Measurements from ENCODE around the gene LTN1.
"Not testable (repeated sequence)": the region's sequence is repeated elsewhere in the genome, so short reads cannot be mapped to it uniquely, and the experiment has no call there.

The LTN1 gene

DNA sequence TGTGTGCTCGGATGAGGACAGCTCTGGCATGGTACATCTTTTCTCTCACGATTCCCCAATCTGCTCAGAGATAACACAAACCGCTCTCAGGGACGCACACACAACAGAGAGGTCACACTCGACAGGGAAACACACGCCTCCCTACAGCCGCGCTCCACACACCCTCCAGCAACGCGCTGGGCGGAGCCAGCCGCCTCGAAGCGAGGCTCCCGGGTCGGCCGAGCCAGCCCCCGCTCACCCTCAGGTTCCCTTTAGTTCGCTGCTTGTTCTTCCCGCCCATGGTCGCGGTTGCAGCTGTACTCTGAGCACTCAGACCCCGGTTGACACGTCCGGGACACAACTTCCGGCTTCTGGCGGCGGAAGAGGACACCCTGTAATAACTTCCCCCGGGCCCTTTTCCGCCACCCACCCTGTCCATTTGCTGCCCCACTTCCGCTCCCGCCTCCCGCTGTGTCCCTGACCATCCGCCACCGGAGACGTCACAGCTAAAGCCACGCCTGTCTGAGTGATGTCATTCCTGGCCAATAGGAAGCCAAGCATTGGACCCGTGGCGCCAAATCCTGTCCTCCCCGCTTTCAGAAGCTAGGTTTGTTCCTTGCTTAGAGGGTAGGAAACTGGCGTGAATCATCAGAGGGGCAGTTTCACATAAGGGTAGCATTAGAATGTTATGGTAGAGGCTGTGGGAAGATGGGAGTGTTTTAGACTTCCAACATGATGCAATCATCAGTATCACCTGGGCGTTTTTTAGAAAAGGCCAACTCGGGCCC is at the start of gene LTN1:
Gene LTN1 (minus strand): TSS at position 352 of the 767 bp plus-strand sequence. CDS start 72 bp downstream, at position 280.
- peak; percentile 94 to 98 for ATAC-seq

DNA sequence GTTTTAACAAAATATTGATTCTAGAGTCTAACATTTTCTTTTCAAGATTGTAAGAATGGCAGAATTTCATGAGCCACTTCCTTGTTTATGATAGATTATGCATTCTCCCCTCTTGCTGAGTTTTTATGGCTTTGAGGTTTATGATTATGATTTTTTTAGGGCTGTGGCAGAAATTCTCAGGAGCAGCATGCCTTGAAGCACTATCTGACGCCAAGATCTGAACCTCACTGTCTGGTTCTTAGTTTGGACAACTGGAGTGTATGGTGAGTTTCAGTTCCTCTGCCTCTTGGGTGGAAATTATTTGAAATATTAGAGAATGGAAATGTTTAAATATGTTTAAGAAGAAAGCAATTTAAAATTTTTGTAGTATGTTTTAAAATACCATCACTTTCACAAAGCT is 42.0 kb upstream of the LTN1 start:
- no peak for ATAC-seq

DNA sequence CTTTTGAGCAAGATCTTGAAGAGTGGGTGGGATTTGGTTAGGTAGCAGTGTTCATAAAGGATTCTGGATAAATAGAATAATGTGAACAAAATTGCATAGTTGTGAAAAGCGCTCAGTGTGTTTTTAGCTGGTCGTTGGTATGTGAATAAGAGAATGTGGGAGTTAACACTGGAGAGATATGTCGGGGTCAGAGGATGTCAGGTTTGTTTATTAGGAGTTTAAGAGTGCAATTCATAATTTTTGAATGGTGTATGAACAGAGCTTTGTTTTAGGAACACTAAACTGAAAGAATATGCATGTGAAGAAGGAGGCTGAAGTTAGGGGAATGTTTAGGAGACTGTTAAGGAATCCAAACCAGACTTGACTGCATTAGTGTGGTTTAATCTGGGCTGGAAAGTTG is 41.2 kb upstream of the LTN1 start:
- no peak for ATAC-seq

- ATAC-seq = no peak
Measured at GRCh38 chr21:29033301-29033700, 40.6 kb upstream of the LTN1 start.

DNA sequence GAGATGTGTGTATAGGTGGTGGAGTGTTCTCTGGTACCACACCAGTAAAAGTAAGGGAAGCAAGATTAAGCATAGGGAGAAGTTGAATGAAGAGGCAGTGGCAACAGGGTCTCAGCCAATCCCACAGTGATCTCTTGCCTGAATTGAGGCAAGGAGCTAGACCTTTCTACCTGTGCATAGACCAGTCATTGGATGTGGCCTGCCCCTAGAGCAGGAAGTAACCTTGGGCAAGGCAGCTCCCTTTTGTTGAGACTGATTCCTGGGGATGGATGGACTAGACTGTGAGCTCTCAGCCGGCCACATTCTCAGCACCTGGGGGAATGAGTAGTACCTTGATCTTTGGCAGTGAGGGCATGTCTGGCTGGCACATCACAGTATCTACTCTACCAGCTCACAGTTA is 38.2 kb upstream of the LTN1 start:
- ATAC-seq = no peak

DNA sequence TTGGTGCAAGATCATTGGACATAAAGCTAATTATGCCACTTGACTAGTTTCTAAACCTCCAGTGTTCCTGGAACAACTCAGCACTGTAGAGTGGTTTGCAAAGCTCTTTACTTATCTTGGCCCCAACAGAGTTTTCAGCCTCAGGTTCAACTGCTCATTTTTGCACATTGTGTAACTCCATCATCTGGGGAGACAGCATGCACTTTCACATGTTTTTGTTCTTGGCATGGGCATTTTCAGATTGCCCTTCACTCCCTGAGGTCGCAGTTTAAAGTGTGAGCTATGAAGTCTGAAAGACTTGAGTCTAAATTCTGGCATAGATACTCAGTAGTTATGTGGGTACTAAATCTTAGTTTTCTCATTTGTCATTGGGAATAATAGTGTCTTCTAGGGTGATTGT is 36.8 kb upstream of the LTN1 start:
- no peak for ATAC-seq

DNA sequence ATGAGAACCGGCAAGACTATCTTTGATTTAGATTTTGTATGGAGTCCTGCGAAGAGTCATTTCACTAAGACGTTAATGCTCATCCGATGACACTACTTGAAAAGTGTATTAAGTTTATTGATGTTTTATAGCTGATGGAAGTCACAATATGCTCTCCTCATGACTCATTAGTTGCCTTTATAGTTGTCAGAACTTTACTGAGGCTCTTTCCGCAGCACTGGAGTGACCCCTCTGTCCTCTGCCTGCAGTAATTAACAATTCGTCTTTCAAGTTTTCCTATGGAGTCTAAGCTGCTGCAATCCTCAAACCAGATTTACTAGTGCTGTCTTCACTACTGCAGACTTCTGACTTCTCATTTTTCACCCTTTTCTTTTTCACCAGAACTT is 32.6 kb upstream of the LTN1 start:
- ATAC-seq = peak; percentile 5 to 7

DNA sequence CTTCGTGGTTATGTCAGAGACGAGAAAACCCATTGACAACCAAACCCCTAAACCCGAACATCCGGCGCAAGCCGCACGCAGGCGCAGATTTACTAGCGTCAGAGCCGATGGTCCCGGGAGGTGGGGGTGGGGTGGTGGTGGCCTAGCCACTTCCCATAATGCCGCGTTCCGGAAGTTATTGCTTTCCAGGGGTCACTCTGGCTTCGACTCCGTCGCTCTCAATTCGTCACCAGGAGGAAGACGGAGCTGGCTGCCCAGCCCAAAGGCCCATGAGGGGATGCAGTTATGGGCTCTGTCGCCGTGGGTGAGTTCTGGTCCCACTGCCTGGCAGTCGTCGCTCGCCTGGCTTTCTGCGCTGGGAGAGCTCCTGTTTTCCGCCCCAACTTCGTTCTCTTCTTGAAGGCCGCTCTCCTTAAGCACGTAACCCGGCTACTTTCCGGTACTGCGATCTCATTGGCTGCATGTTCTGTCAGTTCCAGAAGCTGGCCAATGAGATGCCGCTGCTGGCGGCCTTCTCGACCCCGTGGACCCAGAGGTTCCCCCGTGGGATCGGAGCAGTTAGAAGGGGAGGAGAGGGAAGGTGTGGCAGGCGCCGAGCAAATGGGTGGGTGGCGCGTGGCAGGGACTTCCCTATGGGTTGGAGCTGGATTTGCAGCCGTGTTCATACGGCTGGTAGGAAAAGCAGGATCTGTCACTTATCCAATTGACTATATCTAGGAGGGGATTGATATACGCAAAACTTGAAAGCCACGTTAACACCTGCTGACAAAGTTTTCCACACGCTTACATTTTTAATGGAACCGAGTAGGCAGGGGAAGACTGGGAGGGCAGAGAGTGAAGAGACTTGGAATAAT is 32.0 kb upstream of the LTN1 start, which contains the start of gene USP16:
Gene USP16 (plus strand): TSS at position 195 of the 854 bp plus-strand sequence. CDS start 3,246 bp downstream, outside the sequence.
- peak; percentile 96 to 97 for ATAC-seq

GRCh38 chr21:29022166-29022565 is 29.5 kb upstream of the LTN1 start:
- ATAC-seq = no peak

DNA sequence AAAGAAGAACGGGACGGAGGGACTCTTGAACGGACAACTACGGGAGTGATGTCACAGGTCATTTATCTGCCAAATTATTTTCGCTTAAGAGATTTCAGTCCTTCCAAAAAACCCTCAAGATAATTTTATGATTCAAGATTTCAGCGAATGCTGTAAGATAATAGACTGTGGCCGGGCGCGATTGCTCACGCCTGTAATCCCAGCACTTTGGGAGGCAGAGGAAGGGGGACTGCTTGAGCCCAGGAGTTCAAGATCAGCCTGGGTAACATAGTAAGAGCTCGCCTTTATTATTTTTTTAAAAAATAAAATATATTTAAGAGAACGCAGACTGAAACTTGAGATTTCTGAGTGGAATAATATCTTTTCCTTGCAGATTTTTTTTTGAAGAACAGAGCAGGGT is 25.9 kb upstream of the LTN1 start:
- peak; percentile 17 to 19 for ATAC-seq

GRCh38 chr21:29017639-29018237 is 25.1 kb upstream of the LTN1 start:
- no peak for ATAC-seq

GRCh38 chr21:29011236-29011635 is 18.6 kb upstream of the LTN1 start:
- ATAC-seq = not testable (repeated sequence)

GRCh38 chr21:29008367-29008766 is 15.7 kb upstream of the LTN1 start:
- ATAC-seq = no peak

GRCh38 chr21:29007810-29008209 is 15.1 kb upstream of the LTN1 start:
- no peak for ATAC-seq

- ATAC-seq = no peak
Measured at GRCh38 chr21:29007135-29007534, 14.5 kb upstream of the LTN1 start.

- ATAC-seq = no peak
Measured at GRCh38 chr21:29005696-29006095, 13.0 kb upstream of the LTN1 start.

DNA sequence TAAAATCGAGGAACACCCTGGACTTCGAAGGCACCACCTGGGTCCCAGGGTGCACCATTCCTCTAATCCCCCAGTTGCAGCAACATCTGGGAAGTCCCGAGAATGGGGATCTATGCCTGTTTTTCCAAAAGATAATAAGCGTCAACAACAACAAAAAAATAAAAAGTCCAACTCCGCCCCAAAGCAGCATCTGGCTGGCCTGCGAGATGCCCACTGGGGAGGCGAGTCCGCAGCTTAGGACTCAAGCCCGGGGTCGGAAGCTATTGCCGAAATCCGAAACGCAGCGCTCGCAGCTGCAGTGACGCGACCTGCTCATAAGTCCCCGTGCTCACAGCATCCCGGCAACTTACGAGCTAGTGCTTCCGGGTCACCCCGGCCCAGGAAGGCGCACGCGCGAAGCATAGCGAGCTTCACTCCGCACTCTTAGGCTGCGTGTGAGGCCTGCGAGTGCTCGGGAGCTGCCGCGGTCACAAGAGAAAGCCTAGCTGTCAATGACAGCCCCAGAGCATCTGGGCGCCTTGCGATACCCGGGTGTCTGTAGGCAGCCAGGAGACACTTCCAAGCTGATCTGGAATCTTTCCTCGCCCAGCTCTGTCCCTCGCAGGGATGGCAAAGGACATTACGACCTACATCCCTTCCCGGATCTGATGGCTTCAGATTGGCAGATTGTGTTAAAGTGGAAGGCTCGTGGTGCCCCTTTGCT is 9.9 kb upstream of the LTN1 start:
- peak; percentile 100 for ATAC-seq

GRCh38 chr21:28993293-28993629 is 584 bp upstream of the LTN1 start:
- ATAC-seq = no peak

- ATAC-seq = no peak
Measured at GRCh38 chr21:28991861-28992525, 684 bp downstream of the LTN1 start.

DNA sequence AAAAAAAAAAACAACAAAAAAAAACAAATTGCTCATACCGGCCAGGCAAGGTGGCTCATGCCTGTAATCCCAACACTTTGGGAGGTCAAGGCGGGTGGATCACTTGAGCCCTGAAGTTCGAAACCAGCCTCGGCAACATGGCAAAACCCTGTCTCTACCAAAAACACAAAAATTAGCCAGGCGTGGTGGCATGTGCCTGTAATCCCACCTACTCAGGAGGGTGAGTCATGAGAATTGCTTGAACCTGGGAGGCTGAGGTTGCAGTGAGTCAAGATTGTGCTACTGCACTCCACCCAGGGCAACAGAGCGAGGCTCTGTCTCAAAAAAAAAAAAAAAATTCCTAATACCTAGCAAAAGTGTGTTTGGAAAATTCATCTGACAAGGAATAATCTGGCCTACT is 4.5 kb downstream of the LTN1 start:
- not testable (repeated sequence) for ATAC-seq

- ATAC-seq = no peak
Measured at GRCh38 chr21:28986677-28987076, 6.0 kb downstream of the LTN1 start.

DNA sequence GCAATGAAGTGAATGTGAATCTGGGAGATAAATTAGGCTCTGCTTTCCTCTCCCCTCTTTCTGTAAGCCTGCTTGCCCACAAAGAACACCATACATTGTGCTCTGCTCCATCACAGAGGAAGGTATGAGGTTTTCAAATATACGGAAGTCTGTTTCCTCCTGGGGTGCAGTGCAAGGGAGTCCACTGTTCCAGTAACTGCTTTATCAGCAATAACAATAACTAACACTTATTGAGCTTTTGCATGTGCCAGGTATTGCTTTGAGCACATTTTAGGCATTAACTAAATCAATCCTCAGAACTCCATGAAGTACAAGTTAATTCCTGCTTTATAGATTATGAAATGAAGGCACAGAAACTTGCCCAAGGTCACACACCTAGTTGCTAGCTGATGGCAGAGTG is 10.0 kb downstream of the LTN1 start:
- ATAC-seq = no peak

Measured in activated CD4-positive, CD25-positive, alpha-beta regulatory T cell treated with anti-CD3 and anti-CD28 coated beads, Interleukin-2, amount 50 U/mL, for 24 hours (primary cell).